SK-N-SH (cell line): ENCODE data around the gene JOSD2. TPM values are rescaled to one million over a fixed set of nuclear protein-coding genes. Genes with fewer than 3 reads are reported as not detected.

ENCODE experiments used
- CTCF ChIA-PET: fragments of 300-600, 350-600 bp; formaldehyde crosslinking; extraction: SDS; loops from one replicate; lab custom pipeline; 2021; lab: Yijun Ruan, JAX
- POLR2A ChIA-PET: fragments of 350-600 bp; sonication (Branson Sonifier 250); formaldehyde crosslinking; extraction: SDS; loops from one replicate; lab custom pipeline; 2020; ENCODE audit warnings: antibody characterized with exemption, inconsistent platforms; lab: Yijun Ruan, JAX
- DNase-seq: peaks from one replicate; pipeline ENCODE4 v3.0.0; 2012
- H2AFZ ChIP-seq: fragments of 200-600 bp; sonication (generic); 2 replicates; pipeline ENCODE4 v1.8.1; 2016; ENCODE audit warnings: antibody characterized with exemption, mild to moderate bottlenecking, low read depth
- H3F3A ChIP-seq: fragments of 200-600 bp; sonication (generic); replicated peaks from 2 replicates; pipeline ENCODE3; 2016; ENCODE audit warnings: antibody characterized with exemption, mild to moderate bottlenecking; ENCODE audit not compliant: insufficient read depth
- H3K27ac ChIP-seq, 2 experiments: fragments of 200-500 bp in 1 of 2; fragments of 200-600 bp in 1 of 2; sonication (Bioruptor generic) in 1 of 2; sonication (generic), shearing (Covaris generic) in 1 of 2; 2 replicates each; pipeline versions ENCODE4 v1.5.1 to v1.6.1; 2014 to 2016; ENCODE audit warnings: low read depth in 2 of 2, inconsistent platforms in 1 of 2, low read length in 1 of 2, mild to moderate bottlenecking in 1 of 2, mixed read lengths in 1 of 2
- H3K27me3 ChIP-seq: fragments of 200-600 bp; sonication (generic), shearing (Covaris generic); 2 replicates; pipeline ENCODE4 v1.6.1; 2016; ENCODE audit warnings: mixed run types; ENCODE audit not compliant: insufficient read depth
- H3K36me3 ChIP-seq, 2 experiments: fragments of 200-500 bp in 1 of 2; fragments of 200-600 bp in 1 of 2; sonication (Bioruptor generic) in 1 of 2; sonication (generic) in 1 of 2; replicated peaks in 1 of 2; 2 replicates each; pipeline versions ENCODE3 to v1.5.1; 2014 to 2016; ENCODE audit warnings: low read length in 1 of 2, mild to moderate bottlenecking in 1 of 2; ENCODE audit not compliant: insufficient read depth in 2 of 2, control insufficient read depth in 1 of 2
- H3K4me1 ChIP-seq, 2 experiments: fragments of 200-500 bp in 1 of 2; fragments of 200-600 bp in 1 of 2; sonication (Bioruptor generic) in 1 of 2; sonication (generic), shearing (Covaris generic) in 1 of 2; 2 replicates each; pipeline versions ENCODE4 v1.5.1 to v1.6.1; 2014 to 2016; ENCODE audit warnings: low read depth in 1 of 2, low read length in 1 of 2, mixed run types in 1 of 2; ENCODE audit not compliant: insufficient read depth in 2 of 2, control insufficient read depth in 1 of 2
- H3K4me2 ChIP-seq: fragments of 200-600 bp; sonication (generic), shearing (Covaris generic); 2 replicates; pipeline ENCODE4 v1.6.1; 2017; ENCODE audit warnings: mixed run types
- H3K4me3 ChIP-seq, 2 experiments: fragments of 200-500 bp in 1 of 2; fragments of 200-600 bp in 1 of 2; sonication (Bioruptor generic) in 1 of 2; sonication (generic), shearing (Covaris generic) in 1 of 2; 2 replicates each; pipeline versions ENCODE4 v1.5.1 to v1.8.1; 2014 to 2016; ENCODE audit warnings: low read depth in 2 of 2, inconsistent platforms in 1 of 2, low read length in 1 of 2, mild to moderate bottlenecking in 1 of 2, mixed read lengths in 1 of 2, moderate library complexity in 1 of 2
- H3K79me2 ChIP-seq: fragments of 200-600 bp; sonication (generic); 2 replicates; pipeline ENCODE4 v1.8.1; 2017; ENCODE audit warnings: mild to moderate bottlenecking; ENCODE audit not compliant: insufficient read depth
- H3K9ac ChIP-seq: fragments of 200-600 bp; sonication (generic); 2 replicates; pipeline ENCODE4 v1.6.1; 2017; ENCODE audit warnings: mixed run types
- H3K9me2 ChIP-seq: fragments of 200-600 bp; sonication (generic); 2 replicates; pipeline ENCODE4 v1.6.1; 2017; ENCODE audit warnings: mixed run types
- H3K9me3 ChIP-seq: fragments of 200-600 bp; sonication (generic); 2 replicates; pipeline ENCODE4 v1.6.1; 2017; ENCODE audit warnings: mixed run types, mild to moderate bottlenecking, moderate library complexity
- H4K20me1 ChIP-seq: fragments of 200-600 bp; sonication (generic); 2 replicates; pipeline ENCODE4 v1.6.1; 2017; ENCODE audit warnings: mild to moderate bottlenecking, mixed run types; ENCODE audit not compliant: insufficient read depth
- CHD2 ChIP-seq: fragments of 150-350 bp; IDR thresholded peaks from 2 replicates; pipeline ENCODE4 v1.6.1; 2018; ENCODE audit warnings: low read length; ENCODE audit not compliant: partially characterized antibody
- CTCF ChIP-seq: fragments of 200-600 bp; sonication (generic); IDR thresholded peaks from 2 replicates; pipeline ENCODE4 v1.6.1; 2017; ENCODE audit warnings: antibody characterized with exemption, mild to moderate bottlenecking, moderate library complexity
- EP300 ChIP-seq, 2 experiments: IDR thresholded peaks; 2 replicates each; pipeline versions ENCODE4 v1.4.0 to v1.6.1; 2012; ENCODE audit warnings: borderline replicate concordance in 1 of 2, low read depth in 1 of 2, low read length in 1 of 2
- EZH2phosphoT487 ChIP-seq: fragments of 200-600 bp; sonication (generic); IDR thresholded peaks from 2 replicates; pipeline ENCODE4 v1.6.1; 2017; ENCODE audit warnings: low read depth, mixed run types, mild to moderate bottlenecking, antibody characterized with exemption, moderate library complexity, borderline replicate concordance
- FOSL2 ChIP-seq: IDR thresholded peaks from 2 replicates; pipeline ENCODE4 v1.4.0; 2012; ENCODE audit warnings: low read depth, mild to moderate bottlenecking, moderate library complexity, borderline replicate concordance
- FOXJ3 ChIP-seq: sonication (generic); formaldehyde crosslinking; IDR thresholded peaks from 2 replicates; pipeline ENCODE4 v1.5.1; 2020; ENCODE audit warnings: mild to moderate bottlenecking, missing genetic modification reagents
- IRF3 ChIP-seq: fragments of 150-350 bp; IDR thresholded peaks from 2 replicates; pipeline ENCODE4 v1.6.1; 2016; ENCODE audit warnings: mild to moderate bottlenecking, low read depth, low read length
- JUND ChIP-seq: IDR thresholded peaks from 2 replicates; pipeline ENCODE4 v1.4.0; 2012
- MXI1 ChIP-seq: IDR thresholded peaks from 2 replicates; pipeline ENCODE4 v1.6.1; 2012; ENCODE audit warnings: mild to moderate bottlenecking, low read depth, low read length, improper control_type of control experiment
- NRF1 ChIP-seq: IDR thresholded peaks from 2 replicates; pipeline ENCODE4 v1.6.1; 2012; ENCODE audit warnings: low read depth, mild to moderate bottlenecking, low read length
- PBX3 ChIP-seq: IDR thresholded peaks from 2 replicates; pipeline ENCODE4; 2012
- RFX5 ChIP-seq: IDR thresholded peaks from 2 replicates; pipeline ENCODE4 v1.6.1; 2012; ENCODE audit warnings: mild to moderate bottlenecking, improper control_type of control experiment, low read length
- RXRA ChIP-seq: IDR thresholded peaks from 2 replicates; pipeline ENCODE4 v1.4.0; 2012; ENCODE audit warnings: low read depth, mild to moderate bottlenecking, borderline replicate concordance
- SMC3 ChIP-seq: IDR thresholded peaks from 2 replicates; pipeline ENCODE4 v1.6.1; 2012; ENCODE audit warnings: low read depth, low read length, improper control_type of control experiment
- TCF12 ChIP-seq: IDR thresholded peaks from 2 replicates; pipeline ENCODE4 v1.4.0; 2012
- USF2 ChIP-seq: fragments of 150-350 bp; IDR thresholded peaks from 2 replicates; pipeline ENCODE4 v1.6.1; 2017; ENCODE audit warnings: antibody characterized with exemption, low read length, low read depth, borderline replicate concordance
- WGBS: methylation state at CpG from one replicate; pipeline ENCODE4 v1.1.6; 2017; ENCODE audit warnings: low lambda C conversion rate; 5-methylcytosine and 5-hydroxymethylcytosine counted together
- polyA plus RNA-seq, 3 experiments: library from polyadenylated mRNA; depleted of rRNA; stranded (reverse); fragments of >200 nt; gene quantifications; 2 replicates each; pipeline ENCODE4 v1.2.3, GENCODE V29; 2012

JOSD2 gene
- polyA plus RNA-seq, 1 of the 3 experiments (the other 2 are of a cell fraction) = 81.2 TPM

DNA sequence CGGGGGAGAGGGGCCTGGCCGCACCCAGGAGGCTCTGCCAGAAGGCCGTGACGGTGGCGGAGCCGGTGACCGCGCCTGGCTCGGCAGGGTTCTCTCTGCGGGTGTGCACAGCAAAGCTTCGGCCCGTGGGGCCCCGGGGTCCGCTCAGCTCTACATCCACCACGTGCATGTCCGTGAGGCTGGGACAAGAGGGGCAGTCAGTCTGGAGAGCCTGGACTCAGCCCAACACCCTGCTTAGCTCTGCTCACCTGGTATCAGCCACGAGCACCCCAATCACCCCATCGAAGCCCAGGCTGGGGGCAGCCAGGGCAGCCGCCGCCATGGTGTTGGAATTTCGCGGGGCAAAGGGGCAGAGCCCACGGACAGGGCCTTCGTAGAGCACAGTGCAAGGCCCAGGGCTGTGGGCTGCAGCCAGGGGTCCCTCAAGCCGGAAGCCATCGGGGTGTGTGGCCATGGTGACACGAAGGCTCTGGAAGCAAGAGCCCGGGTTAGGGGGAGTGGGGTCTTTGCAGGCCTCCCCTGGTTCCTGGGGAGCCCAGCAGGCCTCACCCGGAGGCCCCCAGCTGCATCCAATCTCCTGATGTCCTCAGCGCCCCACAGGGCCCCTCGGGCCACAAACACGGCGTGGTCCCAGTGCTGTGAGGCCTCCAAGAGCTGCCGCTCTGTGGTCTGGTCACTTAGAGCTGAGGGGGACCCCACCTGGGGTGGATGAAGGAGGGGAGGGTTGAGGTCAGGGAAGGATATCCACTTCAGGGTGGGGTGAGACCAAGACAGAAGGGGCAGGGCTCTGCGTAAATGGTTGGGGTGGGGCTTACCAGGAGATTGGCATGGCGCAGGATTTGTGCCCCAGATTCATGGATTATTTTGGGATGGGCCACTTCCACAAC, 1.4 kb upstream of the JOSD2 start (continued):
- TF ChIP-seq PBX3 (no peak), EZH2phosphoT487 (no peak)

GRCh38 chr19:50510700-50511068, 307 bp downstream of the JOSD2 start:
- 3% methylated on average over 10 of the region's 10 CpGs for WGBS
- H3K79me2 ChIP-seq = peaks cover 14% of the 10 kb centered on the region; the same call in 1 of the 2 replicates
- no peaks in the 10 kb centered on the region for H3K9me2 ChIP-seq
- peak overlapping the region; percentile 89 for H3K9ac ChIP-seq
- H3K27ac ChIP-seq = peak overlapping the region; percentile 71 to 89; a peak in 3 of 4 replicates
- no peak for DNase-seq
- H3K27me3 ChIP-seq = no peaks in the 10 kb centered on the region
- no peaks in the 10 kb centered on the region for H3K36me3 ChIP-seq
- H2AFZ ChIP-seq = peak overlapping the region; percentile 78; the same call in 1 of the 2 replicates
- H4K20me1 ChIP-seq = no peaks in the 10 kb centered on the region
- peak; percentile 27 for TF ChIP-seq RFX5
- TF ChIP-seq NRF1 = no peak
- peak; percentile 88 for TF ChIP-seq MXI1
- peak overlapping the region; percentile 98 for H3K4me2 ChIP-seq
- CTCF ChIA-PET = interaction anchor here (0.8 to 6.1 kb wide), 4 partner anchors 10 to 142 kb away, joined by 4 to 54 read pairs (median 11); no protein-coding TSS in a partner anchor
- peak overlapping the region; percentile 83 to 88 for H3K4me3 ChIP-seq
- H3K4me1 ChIP-seq = peaks cover 0 to 41% of the 10 kb centered on the region in 2 experiments; a peak in 1 of 4 replicates
- POLR2A ChIA-PET = interaction anchor here (1.0 to 2.5 kb wide), 5 partner anchors 10 to 153 kb away, joined by 3 to 9 read pairs (median 4); partner anchors contain the start of genes NR1H2 and POLD1
- H3K9me3 ChIP-seq = no peaks in the 10 kb centered on the region
- no peaks in the 10 kb centered on the region for H3F3A ChIP-seq

GRCh38 chr19:50510121-50510670, 795 bp downstream of the JOSD2 start:
- Histone ChIP-seq H3K9ac (peak overlapping the region; percentile 89), H3K9me2 (no peaks in the 10 kb centered on the region), H3F3A (no peaks in the 10 kb centered on the region), H2AFZ (no peak overlapping the region), H3K4me2 (peak overlapping the region; percentile 98), H3K9me3 (no peaks in the 10 kb centered on the region), H3K4me1 (peaks cover 0 to 37% of the 10 kb centered on the region in 2 experiments; a peak in 1 of 4 replicates), H3K36me3 (no peaks in the 10 kb centered on the region), H3K27ac (peak overlapping the region; percentile 71 to 89; a peak in 3 of 4 replicates), H3K4me3 (peak overlapping the region; percentile 83 to 88), H3K79me2 (peaks cover 14% of the 10 kb centered on the region; the same call in 1 of the 2 replicates), H4K20me1 (no peaks in the 10 kb centered on the region), H3K27me3 (no peaks in the 10 kb centered on the region)
- DNase-seq = peak; percentile 76
- POLR2A ChIA-PET = interaction anchor here (0.6 to 2.5 kb wide), 3 partner anchors 10 to 782 kb away, joined by 6 to 9 read pairs (median 7); no protein-coding TSS in a partner anchor
- CTCF ChIA-PET = interaction anchor here (0.8 to 6.1 kb wide), 3 partner anchors 10 to 182 kb away, joined by 5 to 54 read pairs (median 9); partner anchors contain the start of gene KCNC3
- 31% methylated on average over 8 of the region's 26 CpGs for WGBS
- TF ChIP-seq CHD2 (no peak), PBX3 (no peak), USF2 (no peak), EP300 (IDR thresholded peaks at IDR 0.05; ENCODE audit: borderline replicate concordance in 1 of 2, low read depth in 1 of 2, low read length in 1 of 2) (no peak), FOSL2 (no peak), RFX5 (no peak), SMC3 (no peak), FOXJ3 (no peak), JUND (no peak), TCF12 (no peak), CTCF (no peak), RXRA (no peak), IRF3 (no peak)
